ENCODE measurements around the gene NVL.

DNA sequence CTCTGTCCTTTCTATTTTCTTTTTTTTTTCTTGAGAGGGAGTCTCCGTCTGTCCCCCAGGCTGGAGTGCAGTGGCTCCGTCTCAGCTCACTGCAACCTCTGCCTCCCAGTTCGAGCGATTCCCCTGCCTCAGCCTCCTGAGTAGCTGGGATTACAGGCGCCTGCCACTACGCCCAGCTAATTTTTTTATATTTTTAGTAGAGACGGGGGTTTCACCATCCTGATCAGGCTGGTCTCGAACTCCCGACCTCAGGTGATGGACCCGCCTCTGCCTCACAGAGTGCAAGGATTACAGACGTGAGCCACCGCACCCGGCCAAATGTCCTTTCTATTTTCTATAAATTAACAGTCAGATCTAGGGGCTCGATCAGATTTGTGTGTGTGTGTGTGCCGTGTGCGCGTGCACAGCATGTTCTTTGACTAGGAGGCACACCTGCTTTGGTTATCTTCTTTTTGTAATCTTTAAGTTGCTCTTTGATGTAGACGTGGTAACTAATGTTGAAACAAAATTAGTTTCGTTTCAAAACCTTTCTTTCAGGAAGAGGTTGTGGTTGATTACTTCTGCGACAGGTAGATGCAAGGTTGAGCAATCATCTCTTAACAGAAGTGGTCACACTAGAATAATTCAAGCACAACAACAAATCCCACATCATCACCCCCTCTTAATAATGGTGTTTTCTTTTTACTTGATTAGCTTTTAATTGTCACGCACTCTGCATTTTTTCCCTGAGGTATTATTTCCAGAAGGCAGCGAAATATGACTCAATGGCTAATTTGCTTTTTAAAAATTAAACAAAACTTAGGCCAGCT, 147.7 kb downstream of the NVL start:
- no peak for TF ChIP-seq CTCF (IDR thresholded peaks at IDR 0.05)
- no peak for TF ChIP-seq POLR2AphosphoS5 (IDR thresholded peaks at IDR 0.05)
- TF ChIP-seq POLR2A (IDR thresholded peaks at IDR 0.05) = no peak

Data from breast epithelium (tissue), 3 donors.